Measurements from ENCODE around the gene BTG1.

GRCh38 chr12:92162079-92162478 lies 16.4 kb upstream of the BTG1 start:
- no peak for TF ChIP-seq CTCF (IDR thresholded peaks at IDR 0.05)
- no peak for TF ChIP-seq POLR2A (IDR thresholded peaks at IDR 0.05)

Measured in body of pancreas (tissue), 4 donors.